ENCODE measurements around the gene TEAD2.

DNA sequence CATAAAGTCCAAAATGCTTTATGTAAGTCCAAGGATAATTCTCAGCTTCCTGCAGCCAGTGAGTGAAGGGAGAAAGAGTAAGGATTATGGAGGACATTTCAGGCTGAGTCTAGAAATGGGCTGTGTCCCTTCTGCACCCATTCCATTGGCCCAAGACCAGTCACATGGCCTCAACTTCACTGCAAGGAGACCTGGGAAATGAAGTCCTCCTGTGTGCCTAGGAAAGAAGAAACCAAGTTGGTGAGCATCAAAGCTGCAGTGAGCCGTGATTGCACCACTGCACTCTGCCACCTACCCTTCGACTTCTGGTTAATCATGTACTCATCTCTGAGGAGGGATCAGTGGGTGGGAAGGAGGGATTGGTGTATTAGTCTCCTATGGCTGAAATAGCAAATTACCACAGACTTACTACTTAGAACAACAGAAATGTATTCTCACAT lies 30.6 kb downstream of the TEAD2 start:
- no peak for TF ChIP-seq CTCF (conservative IDR thresholded peaks at IDR 0.05; ENCODE audit: low read length)
- no peak for TF ChIP-seq EZH2phosphoT487 (IDR thresholded peaks at IDR 0.05; ENCODE audit: borderline replicate concordance)
